Endothelial cell of umbilical vein (primary cell): Measurements from ENCODE around the gene RAB3GAP1.

Experiments used
- CTCF ChIP-seq, 2 donors: IDR thresholded peaks; 1 replicate in 1 of 2; 2 replicates in 1 of 2; pipeline ENCODE4 v1.5.1; 2011; ENCODE audit warnings: low read length in 2 of 2, mild to moderate bottlenecking in 2 of 2, moderate library complexity in 2 of 2, control low read depth in 1 of 2, inconsistent platforms in 1 of 2, low read depth in 1 of 2; ENCODE audit not compliant: insufficient read depth in 1 of 2; ENCODE audit errors: extremely low read depth in 1 of 2
- EZH2 ChIP-seq: IDR thresholded peaks from 2 replicates; pipeline ENCODE4 v1.6.1; 2012; ENCODE audit warnings: borderline replicate concordance, low read depth, mild to moderate bottlenecking, moderate library complexity, low read length, inconsistent platforms; ENCODE audit not compliant: severe bottlenecking
- MYC ChIP-seq: IDR thresholded peaks from one replicate; pipeline ENCODE4 v1.6.1; 2011; ENCODE audit warnings: mild to moderate bottlenecking, low read depth, low read length

GRCh38 chr2:135169900-135170753 lies 118.0 kb downstream of the RAB3GAP1 start:
- TF ChIP-seq CTCF (IDR thresholded peaks at IDR 0.05; ENCODE audit: extremely low read depth in 1 of 2, insufficient read depth in 1 of 2, low read depth in 1 of 2, low read length in 2 of 2) (no peak), MYC (no peak), EZH2 (no peak)
